ENCODE data around the gene MNT. TPM values are rescaled to one million over a fixed set of nuclear protein-coding genes. Genes with fewer than 3 reads are reported as not detected.
A peak's percentile ranks its signal among the peaks of the same experiment; 100 is the strongest.

The MNT gene
- total and polyA plus RNA-seq, 2 of the 8 experiments (the other 6 are each of a cell fraction or from before 2014, with no cell fraction given), result 5.0 to 17.3 TPM

GRCh38 chr17:2400474-2400866 is 390 bp downstream of the MNT start:
- POLR2A ChIA-PET (ENCODE audit: partially characterized antibody), result interaction anchor here (0.9 to 8.8 kb wide), 10 partner anchors 12 to 310 kb away, joined by 3 to 193 read pairs (median 4); partner anchors contain the start of gene METTL16
- Histone ChIP-seq H3K4me2 (ENCODE audit: insufficient read depth in 1 of 2, low read depth in 2 of 2, low read length in 2 of 2) (peak overlapping the region; percentile 94 to 97), H2BK15ac (ENCODE audit: low read length) (no peak overlapping the region), H4K20me1 (replicated peaks in 1 of 2; ENCODE audit: control insufficient read depth in 1 of 2, insufficient read depth in 2 of 2, low read length in 2 of 2) (peaks cover 5 to 15% of the 10 kb centered on the region in 2 experiments), H4K91ac (replicated peaks; ENCODE audit: insufficient read length, low read length) (no peak overlapping the region), H3K27me3 (replicated peaks in 1 of 4; ENCODE audit: control insufficient read depth in 3 of 4, extremely low read depth in 1 of 4, insufficient read depth in 3 of 4, low read length in 3 of 4) (peaks cover 0 to 2% (median 0%) of the 10 kb centered on the region in 4 experiments; a peak in 2 of 7 replicates), H3K4me3 (ENCODE audit: extremely low read depth in 1 of 4, insufficient read depth in 2 of 4, low read depth in 3 of 4, low read length in 4 of 4) (peak overlapping the region; percentile 84 to 96 (median 86)), H3K79me1 (ENCODE audit: low read depth, low read length) (peaks cover 21% of the 10 kb centered on the region), H3K9me3 (ENCODE audit: insufficient read depth in 2 of 2, low read depth in 1 of 2, low read length in 1 of 2) (no peaks in the 10 kb centered on the region), H3K18ac (ENCODE audit: extremely low read depth, low read length) (peak overlapping the region; percentile 7; the same call in 1 of the 2 replicates), H3K23ac (ENCODE audit: insufficient read length) (no peak overlapping the region), H3K9ac (replicated peaks in 1 of 4; ENCODE audit: extremely low read depth in 1 of 4, low read depth in 3 of 4, low read length in 3 of 4) (peak overlapping the region; percentile 63 to 83 (median 82); a peak in 6 of 7 replicates), H3K4ac (replicated peaks; ENCODE audit: insufficient read length, low read depth, low read length) (no peak overlapping the region), H2BK5ac (ENCODE audit: low read depth, low read length) (peak overlapping the region; percentile 88), H2BK12ac (ENCODE audit: low read depth, low read length) (no peak overlapping the region; the same call in 1 of the 2 replicates), H3K4me1 (replicated peaks in 1 of 4; ENCODE audit: control insufficient read depth in 3 of 4, insufficient read depth in 4 of 4, low read length in 3 of 4) (peaks cover 11 to 35% (median 26%) of the 10 kb centered on the region in 4 experiments), H3K14ac (ENCODE audit: insufficient read length) (no peak overlapping the region), H3K36me3 (ENCODE audit: control insufficient read depth in 2 of 4, insufficient read depth in 4 of 4, low read length in 3 of 4) (no peaks in the 10 kb centered on the region), H2AFZ (ENCODE audit: low read length) (no peak overlapping the region), H3K79me2 (ENCODE audit: control insufficient read depth in 1 of 2, insufficient read depth in 2 of 2, low read length in 2 of 2) (peaks cover 0 to 31% of the 10 kb centered on the region in 2 experiments; a peak in 2 of 4 replicates), H2AK5ac (ENCODE audit: low read depth, low read length) (no peak overlapping the region), H4K8ac (ENCODE audit: extremely low read depth, insufficient read depth, low read length) (peak overlapping the region; percentile 80), H3K27ac (ENCODE audit: low read depth, low read length) (peak overlapping the region; percentile 89), H2BK20ac (ENCODE audit: low read length) (no peak overlapping the region), H4K5ac (ENCODE audit: insufficient read length, low read depth, low read length) (no peak overlapping the region), H3K56ac (replicated peaks; ENCODE audit: insufficient read length, low read depth, low read length) (peak overlapping the region; percentile 33), H2BK120ac (replicated peaks; ENCODE audit: low read depth, low read length) (no peak overlapping the region), H3K23me2 (ENCODE audit: low read depth, low read length) (peaks cover 22% of the 10 kb centered on the region)
- DNase-seq (ENCODE audit: low read depth in 1 of 2, low spot score in 2 of 2), result peak in 1 of 2 experiments; percentile 81
- 0% methylated on average over 19 of the region's 43 CpGs; no CpG with 5 or more reads in 1 of the 2 experiments for WGBS, 2 experiments (ENCODE audit: extremely low coverage in 1 of 2, insufficient coverage in 1 of 2, insufficient read length in 1 of 2, insufficient replicate concordance in 2 of 2, low coverage in 1 of 2, low lambda C conversion rate in 2 of 2, missing lambda C conversion rate in 1 of 2)
- TF ChIP-seq SIN3A (conservative IDR thresholded peaks at IDR 0.05 in 1 of 2, IDR thresholded peaks at IDR 0.05 in 1 of 2; ENCODE audit: low read depth in 1 of 2, low read length in 2 of 2) (peak in 1 of 2 experiments; percentile 71), JUND (IDR thresholded peaks at IDR 0.05; ENCODE audit: low read length) (no peak), CTCF (IDR thresholded peaks at IDR 0.05; ENCODE audit: control extremely low read depth in 1 of 3, insufficient read depth in 1 of 3, low read depth in 1 of 3, low read length in 3 of 3) (no peak), MAX (IDR thresholded peaks at IDR 0.05) (peak; percentile 93), CHD1 (IDR thresholded peaks at IDR 0.05; ENCODE audit: low read depth, low read length) (no peak; the same call in 1 of the 2 replicates), HDAC2 (IDR thresholded peaks at IDR 0.05; ENCODE audit: borderline replicate concordance in 1 of 2, low read depth in 2 of 2, low read length in 2 of 2) (peak in 1 of 2 experiments; percentile 55; a peak in 1 of 4 replicates)
- no peak for FAIRE-seq
- CTCF ChIA-PET (ENCODE audit: partially characterized antibody), result interaction anchor here (5.7 to 8.8 kb wide), 2 partner anchors 11 to 19 kb away, joined by 24 to 80 read pairs; no protein-coding TSS in a partner anchor
